Measurements from ENCODE around the gene PSTPIP1. TPM values are rescaled to one million over a fixed set of nuclear protein-coding genes. Genes with fewer than 3 reads are reported as not detected.

PSTPIP1 gene
- total and polyA plus RNA-seq, 10 of the 15 experiments (the other 5 are each of a cell fraction or from before 2014, with no cell fraction given): 0.50 to 29.3 (median 14.5) TPM

- TF ChIP-seq POLR2AphosphoS5 (IDR thresholded peaks at IDR 0.05; ENCODE audit: low read length): no peak
- no peak for TF ChIP-seq PML (IDR thresholded peaks at IDR 0.05; ENCODE audit: low read length)
- TF ChIP-seq MXI1 (IDR thresholded peaks at IDR 0.05; ENCODE audit: low read depth, low read length): no peak
- TF ChIP-seq MLLT1 (IDR thresholded peaks at IDR 0.05): no peak
- TF ChIP-seq ZNF592 (IDR thresholded peaks at IDR 0.05): no peak
- no peak for TF ChIP-seq NRF1 (conservative IDR thresholded peaks at IDR 0.05; ENCODE audit: low read depth, low read length)
- TF ChIP-seq SUZ12 (IDR thresholded peaks at IDR 0.05; ENCODE audit: unreplicated experiment): no peak
- TF ChIP-seq ATF3 (IDR thresholded peaks at IDR 0.05; ENCODE audit: borderline replicate concordance, extremely low read depth, low read depth, low read length): no peak
- 0 out of 2 replicates have a peak, but pooled peaks have one; percentile 9 for TF ChIP-seq NFYB (IDR thresholded peaks at IDR 0.05; ENCODE audit: insufficient read depth, low read depth, low read length)
- TF ChIP-seq TCF12 (IDR thresholded peaks at IDR 0.05; ENCODE audit: low read depth, low read length): 0 out of 2 replicates have a peak, but pooled peaks have one; percentile 14
- TF ChIP-seq HCFC1 (IDR thresholded peaks at IDR 0.05; ENCODE audit: low read length): no peak
- TF ChIP-seq ZNF384 (IDR thresholded peaks at IDR 0.05; ENCODE audit: borderline replicate concordance, low read depth, low read length): 0 out of 2 replicates have a peak, but pooled peaks have one; percentile 38
- TF ChIP-seq RCOR1 (conservative IDR thresholded peaks at IDR 0.05; ENCODE audit: low read depth, low read length): no peak
- TF ChIP-seq, protein P1, sequence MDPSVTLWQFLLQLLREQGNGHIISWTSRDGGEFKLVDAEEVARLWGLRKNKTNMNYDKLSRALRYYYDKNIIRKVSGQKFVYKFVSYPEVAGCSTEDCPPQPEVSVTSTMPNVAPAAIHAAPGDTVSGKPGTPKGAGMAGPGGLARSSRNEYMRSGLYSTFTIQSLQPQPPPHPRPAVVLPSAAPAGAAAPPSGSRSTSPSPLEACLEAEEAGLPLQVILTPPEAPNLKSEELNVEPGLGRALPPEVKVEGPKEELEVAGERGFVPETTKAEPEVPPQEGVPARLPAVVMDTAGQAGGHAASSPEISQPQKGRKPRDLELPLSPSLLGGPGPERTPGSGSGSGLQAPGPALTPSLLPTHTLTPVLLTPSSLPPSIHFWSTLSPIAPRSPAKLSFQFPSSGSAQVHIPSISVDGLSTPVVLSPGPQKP (IDR thresholded peaks at IDR 0.05; ENCODE audit: low read depth, low read length): no peak
- no peak for TF ChIP-seq JUNB (IDR thresholded peaks at IDR 0.05)
- TF ChIP-seq, protein P2, sequence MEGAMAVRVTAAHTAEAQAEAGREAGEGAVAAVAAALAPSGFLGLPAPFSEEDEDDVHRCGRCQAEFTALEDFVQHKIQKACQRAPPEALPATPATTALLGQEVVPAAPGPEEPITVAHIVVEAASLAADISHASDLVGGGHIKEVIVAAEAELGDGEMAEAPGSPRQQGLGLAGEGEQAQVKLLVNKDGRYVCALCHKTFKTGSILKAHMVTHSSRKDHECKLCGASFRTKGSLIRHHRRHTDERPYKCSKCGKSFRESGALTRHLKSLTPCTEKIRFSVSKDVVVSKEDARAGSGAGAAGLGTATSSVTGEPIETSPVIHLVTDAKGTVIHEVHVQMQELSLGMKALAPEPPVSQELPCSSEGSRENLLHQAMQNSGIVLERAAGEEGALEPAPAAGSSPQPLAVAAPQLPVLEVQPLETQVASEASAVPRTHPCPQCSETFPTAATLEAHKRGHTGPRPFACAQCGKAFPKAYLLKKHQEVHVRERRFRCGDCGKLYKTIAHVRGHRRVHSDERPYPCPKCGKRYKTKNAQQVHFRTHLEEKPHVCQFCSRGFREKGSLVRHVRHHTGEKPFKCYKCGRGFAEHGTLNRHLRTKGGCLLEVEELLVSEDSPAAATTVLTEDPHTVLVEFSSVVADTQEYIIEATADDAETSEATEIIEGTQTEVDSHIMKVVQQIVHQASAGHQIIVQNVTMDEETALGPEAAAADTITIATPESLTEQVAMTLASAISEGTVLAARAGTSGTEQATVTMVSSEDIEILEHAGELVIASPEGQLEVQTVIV (IDR thresholded peaks at IDR 0.05; ENCODE audit: borderline replicate concordance, partially characterized antibody): no peak
- TF ChIP-seq SMARCA5 (IDR thresholded peaks at IDR 0.05): peak; percentile 64; the same call in 1 of the 2 replicates
- peak in 1 of 2 experiments; percentile 20; a peak in 1 of 4 replicates for TF ChIP-seq EP300 (IDR thresholded peaks at IDR 0.05; ENCODE audit: borderline replicate concordance in 1 of 2, control insufficient read depth in 1 of 2, low read depth in 2 of 2, low read length in 2 of 2)
Observed at GRCh38 chr15:77002954-77003912, 8.3 kb downstream of the PSTPIP1 start (continued).
